WTC11 (cell line): Measurements from ENCODE around the gene PLSCR2. TPM values are rescaled to one million over a fixed set of nuclear protein-coding genes. Genes with fewer than 3 reads are reported as not detected.

Experiments
- ATAC-seq: fragments of 200-7000 bp; cut with Tn5 transposase; 2 replicates; pipeline ENCODE4 v1.10.0; 2021; ENCODE audit warnings: mild to moderate bottlenecking, moderate library complexity
- CTCF ChIA-PET: fragments of 300-600 bp; sonication (Branson Sonifier 250); formaldehyde crosslinking; loops from one replicate; lab custom pipeline; 2021; ENCODE audit warnings: antibody characterized with exemption; lab: Charles Lee
- POLR2A ChIA-PET: fragments of 350-600 bp; sonication (Branson Sonifier 250); formaldehyde crosslinking; loops from one replicate; lab custom pipeline; 2021; ENCODE audit warnings: antibody characterized with exemption; lab: Charles Lee
- DNase-seq: peaks from one replicate; pipeline ENCODE4 v3.0.0; 2021; ENCODE audit warnings: low spot score
- H3K27ac Mint-ChIP-seq: 2 replicates; pipeline ENCODE4 v1.8.0; 2021; ENCODE audit warnings: mixed read lengths
- H3K27me3 Mint-ChIP-seq: 2 replicates; pipeline ENCODE4 v1.8.0; 2021; ENCODE audit warnings: low read depth, mild to moderate bottlenecking, moderate library complexity, mixed read lengths
- H3K36me3 Mint-ChIP-seq: 2 replicates; pipeline ENCODE4 v1.8.0; 2021; ENCODE audit warnings: mixed read lengths
- H3K4me1 Mint-ChIP-seq: 2 replicates; pipeline ENCODE4 v1.8.0; 2022; ENCODE audit warnings: mixed read lengths
- H3K4me3 Mint-ChIP-seq: 2 replicates; pipeline ENCODE4 v1.8.0; 2021; ENCODE audit warnings: mild to moderate bottlenecking, moderate library complexity, mixed read lengths
- H3K9me3 Mint-ChIP-seq: 2 replicates; pipeline ENCODE4 v1.8.0; 2021; ENCODE audit warnings: mixed read lengths
- ATF6 ChIP-seq: sonication (generic); formaldehyde crosslinking; IDR thresholded peaks from 2 replicates; pipeline ENCODE4 v1.8.1; 2023; ENCODE audit warnings: mild to moderate bottlenecking, missing genetic modification reagents
- E2F1 ChIP-seq: sonication (generic); formaldehyde crosslinking; IDR thresholded peaks from 2 replicates; pipeline ENCODE4 v1.8.0; 2022; ENCODE audit warnings: mild to moderate bottlenecking, missing genetic modification reagents
- ELF4 ChIP-seq: sonication (generic); formaldehyde crosslinking; IDR thresholded peaks from 2 replicates; pipeline ENCODE4 v1.8.1; 2022; ENCODE audit warnings: low read depth, mild to moderate bottlenecking, moderate library complexity, missing genetic modification reagents
- ERG ChIP-seq: fragments of 250-450 bp; sonication (Bioruptor Pico); IDR thresholded peaks from 2 replicates; pipeline ENCODE4 v1.8.0; 2021; ENCODE audit warnings: mild to moderate bottlenecking
- FOXJ3 ChIP-seq: sonication (generic); formaldehyde crosslinking; IDR thresholded peaks from 2 replicates; pipeline ENCODE4 v1.9.0; 2021; ENCODE audit warnings: missing genetic modification reagents, mild to moderate bottlenecking, borderline replicate concordance
- MAX ChIP-seq: sonication (generic); formaldehyde crosslinking; IDR thresholded peaks from 2 replicates; pipeline ENCODE4 v1.8.0; 2022; ENCODE audit warnings: mild to moderate bottlenecking, missing genetic modification reagents
- MLX ChIP-seq: sonication (generic); formaldehyde crosslinking; IDR thresholded peaks from 2 replicates; pipeline ENCODE4 v1.8.1; 2023; ENCODE audit warnings: mild to moderate bottlenecking, missing genetic modification reagents, moderate library complexity
- MXD4 ChIP-seq: fragments of 250-450 bp; sonication (Bioruptor Pico); IDR thresholded peaks from 2 replicates; pipeline ENCODE4 v1.8.0; 2021; ENCODE audit warnings: mild to moderate bottlenecking, moderate library complexity, borderline replicate concordance
- NFATC4 ChIP-seq: fragments of 250-450 bp; sonication (Bioruptor Pico); IDR thresholded peaks from 2 replicates; pipeline ENCODE4 v1.9.0; 2021; ENCODE audit warnings: mild to moderate bottlenecking
- NR3C1 ChIP-seq: sonication (generic); formaldehyde crosslinking; conservative IDR thresholded peaks from 2 replicates; pipeline ENCODE4 v1.8.1; 2023; ENCODE audit warnings: low read depth, mild to moderate bottlenecking, missing genetic modification reagents
- PRRX2 ChIP-seq: fragments of 250-450 bp; sonication (Bioruptor Pico); IDR thresholded peaks from 2 replicates; pipeline ENCODE4 v1.8.0; 2021; ENCODE audit warnings: mild to moderate bottlenecking
- SMAD3 ChIP-seq: sonication (generic); formaldehyde crosslinking; IDR thresholded peaks from 2 replicates; pipeline ENCODE4 v1.8.0; 2022; ENCODE audit warnings: missing genetic modification reagents, mild to moderate bottlenecking, borderline replicate concordance
- SMAD4 ChIP-seq: sonication (generic); formaldehyde crosslinking; IDR thresholded peaks from 2 replicates; pipeline ENCODE4 v1.8.0; 2022; ENCODE audit warnings: mild to moderate bottlenecking, missing genetic modification reagents
- SP1 ChIP-seq: sonication (generic); formaldehyde crosslinking; conservative IDR thresholded peaks from 2 replicates; pipeline ENCODE4 v1.8.1; 2022; ENCODE audit warnings: missing genetic modification reagents
- USF2 ChIP-seq: sonication (generic); formaldehyde crosslinking; IDR thresholded peaks from 2 replicates; pipeline ENCODE4 v1.8.1; 2023; ENCODE audit warnings: mild to moderate bottlenecking, missing genetic modification reagents, moderate library complexity
- ZNF121 ChIP-seq: sonication (generic); formaldehyde crosslinking; IDR thresholded peaks from 2 replicates; pipeline ENCODE4 v1.8.0; 2023; ENCODE audit warnings: missing genetic modification reagents
- ZNF263 ChIP-seq: sonication (generic); formaldehyde crosslinking; IDR thresholded peaks from 2 replicates; pipeline ENCODE4 v1.8.1; 2022; ENCODE audit warnings: low read depth, mild to moderate bottlenecking, moderate library complexity, missing genetic modification reagents
- ZNF281 ChIP-seq: sonication (generic); formaldehyde crosslinking; IDR thresholded peaks from 2 replicates; pipeline ENCODE4 v1.8.0; 2023; ENCODE audit warnings: mild to moderate bottlenecking, missing genetic modification reagents
- ZNF396 ChIP-seq: fragments of 250-450 bp; sonication (Bioruptor Pico); IDR thresholded peaks from 2 replicates; pipeline ENCODE4 v1.8.0; 2021; ENCODE audit warnings: mild to moderate bottlenecking, moderate library complexity, borderline replicate concordance
- ZNF425 ChIP-seq: fragments of 250-450 bp; sonication (Bioruptor Pico); conservative IDR thresholded peaks from 2 replicates; pipeline ENCODE4 v1.9.0; 2021; ENCODE audit warnings: mild to moderate bottlenecking
- total RNA-seq: library from RNA; stranded (reverse); gene quantifications from 3 replicates; pipeline ENCODE4 v1.2.3, GENCODE V29; 2021

Gene PLSCR2
- total RNA-seq, 1 experiment from 2014 or later = 0.39 TPM

GRCh38 chr3:146464005-146464595, 5.3 kb downstream of the PLSCR2 start:
- CTCF ChIA-PET = no interaction called here
- DNase-seq = no peak
- H3K27me3 Mint-ChIP-seq = no peaks in the 10 kb centered on the region

GRCh38 chr3:146454796-146455195, 14.6 kb downstream of the PLSCR2 start:
- Mint-ChIP-seq H3K36me3 (no peaks in the 10 kb centered on the region), H3K4me3 (no peak overlapping the region), H3K9me3 (no peaks in the 10 kb centered on the region), H3K4me1 (peaks cover 3% of the 10 kb centered on the region)
- TF ChIP-seq NR3C1 (CRISPR knock-in tag) = no peak
- TF ChIP-seq ELF4 (CRISPR knock-in tag) = no peak
- TF ChIP-seq ZNF121 (CRISPR knock-in tag) = no peak
- no peak for TF ChIP-seq FOXJ3
- TF ChIP-seq, all 79 proteins: peak for 0
- ChIA-PET POLR2A (no interaction called here), CTCF (no interaction called here)
- no peaks in the 10 kb centered on the region for H3K27me3 Mint-ChIP-seq
- no peak overlapping the region for H3K27ac Mint-ChIP-seq
- ATAC-seq (no peak), DNase-seq (no peak)

More at GRCh38 chr3:146464005-146464595, 5.3 kb downstream of the PLSCR2 start:
- Mint-ChIP-seq H3K4me1 (peaks cover 7% of the 10 kb centered on the region; the same call in 1 of the 2 replicates), H3K36me3 (no peaks in the 10 kb centered on the region), H3K27ac (no peak overlapping the region), H3K9me3 (no peaks in the 10 kb centered on the region), H3K4me3 (no peak overlapping the region)
- POLR2A ChIA-PET = no interaction called here
- ATAC-seq = no peak
- TF ChIP-seq NFATC4 (CRISPR knock-in tag) = no peak
- no peak for TF ChIP-seq MAX (CRISPR knock-in tag)
- no peak for TF ChIP-seq ERG (CRISPR knock-in tag)
- TF ChIP-seq MXD4 = no peak
- no peak for TF ChIP-seq ZNF396
- TF ChIP-seq ATF6 = no peak
- TF ChIP-seq E2F1 = no peak
- TF ChIP-seq SMAD3 (CRISPR knock-in tag) = no peak

- Mint-ChIP-seq H3K27ac (no peak overlapping the region), H3K4me3 (no peak overlapping the region), H3K36me3 (peaks cover 11% of the 10 kb centered on the region)
- POLR2A ChIA-PET = no interaction called here
- no peak for DNase-seq
- TF ChIP-seq USF2 (no peak), MLX (CRISPR knock-in tag) (no peak), ZNF263 (CRISPR knock-in tag) (no peak), PRRX2 (CRISPR knock-in tag) (no peak), ZNF281 (CRISPR knock-in tag) (no peak), SMAD4 (CRISPR knock-in tag) (no peak), MAX (CRISPR knock-in tag) (no peak), ZNF425 (no peak), SP1 (CRISPR knock-in tag) (no peak)
- TF ChIP-seq, all 79 proteins: peak for 0
- Mint-ChIP-seq H3K9me3 (peaks cover 23% of the 10 kb centered on the region), H3K4me1 (peaks cover 18% of the 10 kb centered on the region), H3K27me3 (peaks cover 4% of the 10 kb centered on the region; the same call in 1 of the 2 replicates)
- CTCF ChIA-PET = no interaction called here
- ATAC-seq = no peak
These were observed 19.7 kb downstream of the PLSCR2 start for GRCh38 chr3:146449613-146450012.
